K562 (cell line): ENCODE measurements around the gene POLR3C. TPM values are rescaled to one million over a fixed set of nuclear protein-coding genes. Genes with fewer than 3 reads are reported as not detected.

Experiments
- ARID4B ChIP-seq: sonication (generic); formaldehyde crosslinking; IDR thresholded peaks from 2 replicates; pipeline ENCODE4 v1.8.0; 2022; ENCODE audit warnings: mild to moderate bottlenecking, missing genetic modification reagents
- BCOR ChIP-seq: fragments of 450-650 bp; IDR thresholded peaks from 2 replicates; pipeline ENCODE4 v1.6.1; 2016
- BRD4 ChIP-seq: fragments of 200-600 bp; sonication (generic); IDR thresholded peaks from 2 replicates; pipeline ENCODE4 v1.6.1; 2017; ENCODE audit warnings: inconsistent platforms
- CCAR2 ChIP-seq: fragments of 200-400 bp; formaldehyde crosslinking; IDR thresholded peaks from 2 replicates; pipeline ENCODE4 v1.6.1; 2017; ENCODE audit warnings: mild to moderate bottlenecking, low read depth, low read length
- CCNT2 ChIP-seq: IDR thresholded peaks from 2 replicates; pipeline ENCODE4 v1.6.1; 2011; ENCODE audit warnings: borderline replicate concordance, low read depth, mild to moderate bottlenecking, moderate library complexity, mixed read lengths, low read length; ENCODE audit not compliant: insufficient read length; ENCODE audit errors: extremely low read depth
- HIVEP1 ChIP-seq: fragments of 250-450 bp; sonication (Bioruptor Pico); IDR thresholded peaks from 2 replicates; pipeline ENCODE4 v1.4.0; 2020; ENCODE audit warnings: mild to moderate bottlenecking
- KAT8 ChIP-seq: fragments of 450-650 bp; IDR thresholded peaks from 2 replicates; pipeline ENCODE4 v1.6.1; 2016; ENCODE audit warnings: low read depth, mild to moderate bottlenecking
- KDM5B ChIP-seq: fragments of 200-600 bp; sonication (generic); IDR thresholded peaks from 2 replicates; pipeline ENCODE4 v1.6.1; 2012; ENCODE audit warnings: low read depth, mild to moderate bottlenecking, moderate library complexity, low read length, control low read depth, inconsistent platforms; ENCODE audit not compliant: insufficient replicate concordance
- KLF1 ChIP-seq: fragments of 450-650 bp; IDR thresholded peaks from 2 replicates; pipeline ENCODE4 v1.6.1; 2016; ENCODE audit warnings: missing genetic modification characterization, missing compliant biosample characterization
- NCOA2 ChIP-seq, 2 experiments: fragments of 450-650 bp; IDR thresholded peaks; 2 replicates each; pipeline ENCODE4 v1.6.1; 2018; ENCODE audit warnings: mild to moderate bottlenecking in 2 of 2, moderate library complexity in 1 of 2; ENCODE audit not compliant: partially characterized antibody in 2 of 2
- NCOA6 ChIP-seq: fragments of 450-650 bp; IDR thresholded peaks from 2 replicates; pipeline ENCODE4 v1.6.1; 2017; ENCODE audit warnings: mild to moderate bottlenecking
- NFRKB ChIP-seq: fragments of 450-650 bp; IDR thresholded peaks from 2 replicates; pipeline ENCODE4 v1.6.1; 2016; ENCODE audit warnings: low read depth
- POLR3A ChIP-seq: IDR thresholded peaks from 2 replicates; pipeline ENCODE4 v1.6.1; 2011; ENCODE audit warnings: borderline replicate concordance, mild to moderate bottlenecking, moderate library complexity; ENCODE audit not compliant: insufficient read length, insufficient read depth; ENCODE audit errors: extremely low read depth
- RBBP5 ChIP-seq: fragments of 200-600 bp; sonication (generic); IDR thresholded peaks from 2 replicates; pipeline ENCODE4 v1.6.1; 2012; ENCODE audit warnings: borderline replicate concordance, mild to moderate bottlenecking, low read length, control low read depth, inconsistent platforms; ENCODE audit not compliant: insufficient read depth, poor library complexity, severe bottlenecking
- SNIP1 ChIP-seq: fragments of 450-650 bp; IDR thresholded peaks from 2 replicates; pipeline ENCODE4 v1.7.1; 2017; ENCODE audit warnings: low read depth, mild to moderate bottlenecking
- TBP ChIP-seq: optimal IDR thresholded peaks from 2 replicates; pipeline ENCODE3; 2011; ENCODE audit warnings: low read depth, low read length, improper control_type of control experiment
- USF1 ChIP-seq: sonication (generic); formaldehyde crosslinking; IDR thresholded peaks from 2 replicates; pipeline ENCODE4 v1.9.0; 2022; ENCODE audit warnings: mild to moderate bottlenecking, missing genetic modification reagents
- ZBTB2 ChIP-seq: fragments of 450-650 bp; IDR thresholded peaks from 2 replicates; pipeline ENCODE4 v1.6.1; 2016; ENCODE audit warnings: antibody characterized with exemption
- ZKSCAN1 ChIP-seq: fragments of 150-350 bp; IDR thresholded peaks from 2 replicates; pipeline ENCODE4 v1.6.1; 2016; ENCODE audit warnings: low read depth, low read length
- ZNF280B ChIP-seq: fragments of 250-450 bp; sonication (Bioruptor Pico); IDR thresholded peaks from 2 replicates; pipeline ENCODE4 v1.5.1; 2021; ENCODE audit warnings: mild to moderate bottlenecking
- ZNF347 ChIP-seq: fragments of 450-650 bp; formaldehyde crosslinking; IDR thresholded peaks from 2 replicates; pipeline ENCODE4 v1.4.0; 2020; ENCODE audit warnings: low read depth, mild to moderate bottlenecking, moderate library complexity
- ZNF766 ChIP-seq: fragments of 200-800 bp; sonication (Bioruptor generic); conservative IDR thresholded peaks from 2 replicates; pipeline ENCODE4 v1.6.1; 2016; ENCODE audit warnings: missing genetic modification characterization, missing compliant biosample characterization
- polyA plus RNA-seq, 8 experiments: library from polyadenylated mRNA; depleted of rRNA in 4 of 8; stranded (reverse) in 5 of 8; unstranded in 3 of 8; fragments of >200 nt; fragmentation: Nextera tagmentation in 2 of 8; fragmentation: Illumina TruSeq in 1 of 8; extraction: Ambion mirVana in 2 of 8; extraction: Trizol in 1 of 8; gene quantifications; 2 replicates each; pipeline versions ENCODE4 v1.2.1 to v1.2.3, GENCODE V29; 2011 to 2014; ENCODE audit warnings: inconsistent platforms in 1 of 8, missing spikeins in 1 of 8
- total RNA-seq, 7 experiments: library from RNA; depleted of rRNA in 6 of 7; stranded (reverse); fragments of >200 nt in 6 of 7; fragmentation: Illumina TruSeq in 2 of 7; extraction: Trizol in 2 of 7; gene quantifications; 2 replicates each; pipeline versions ENCODE4 v1.2.1 to v1.2.3, GENCODE V29; 2011 to 2021; ENCODE audit warnings: low replicate concordance in 1 of 7

Gene POLR3C
- total and polyA plus RNA-seq, 9 of the 15 experiments (the other 6 are each of a cell fraction or from before 2014, with no cell fraction given): 19.7 to 64.1 (median 45.2) TPM

GRCh38 chr1:145879775-145880174, 55.8 kb downstream of the POLR3C start (continued):
- TF ChIP-seq BCOR: no peak
- no peak for TF ChIP-seq BRD4
- no peak for TF ChIP-seq ZNF347 (CRISPR knock-in tag)
- TF ChIP-seq ZNF280B (CRISPR knock-in tag): no peak
- TF ChIP-seq NCOA6: no peak
- no peak for TF ChIP-seq CCNT2
- peak; percentile 58 for TF ChIP-seq RBBP5
- TF ChIP-seq ZKSCAN1: 0 out of 2 replicates have a peak, but pooled peaks have one; percentile 44
- no peak for TF ChIP-seq ZBTB2
- no peak for TF ChIP-seq ARID4B (CRISPR knock-in tag)
- TF ChIP-seq SNIP1: peak; percentile 51; the same call in 1 of the 2 replicates
- TF ChIP-seq ZNF766: peak; percentile 98
- TF ChIP-seq HIVEP1 (CRISPR knock-in tag): no peak
- no peak for TF ChIP-seq USF1 (CRISPR knock-in tag)
- no peak for TF ChIP-seq POLR3A
- TF ChIP-seq NCOA2 (IDR thresholded peaks at IDR 0.05; ENCODE audit: partially characterized antibody in 2 of 2): no peak
- peak; percentile 22 for TF ChIP-seq TBP
- no peak for TF ChIP-seq KAT8
- TF ChIP-seq KLF1: no peak
- TF ChIP-seq NFRKB: peak; percentile 38; the same call in 1 of the 2 replicates
- no peak for TF ChIP-seq CCAR2
- no peak for TF ChIP-seq KDM5B
